Natural killer cell (primary cell): ENCODE results near the gene KCTD12. TPM values are rescaled to one million over a fixed set of nuclear protein-coding genes. Genes with fewer than 3 reads are reported as not detected.

Experiments used
- ATAC-seq, 3 donors: fragments of 150-1000 bp in 2 of 3; fragments of 200-7000 bp in 1 of 3; cut with Tn5 transposase; 1 replicate in 1 of 3; 2 replicates in 2 of 3; pipeline ENCODE4 v1.10.0; 2021; ENCODE audit warnings: mild to moderate bottlenecking in 2 of 3, moderate library complexity in 2 of 3
- DNase-seq, 2 donors: peaks; one replicate each; pipeline versions ENCODE4 v3.0.0 to v3.0.0-alpha.2; 2013 to 2021; ENCODE audit warnings: mixed read lengths in 1 of 2
- H3K27ac ChIP-seq: one replicate; pipeline ENCODE4 v1.5.1; 2013; ENCODE audit warnings: mild to moderate bottlenecking, low read length
- H3K27me3 ChIP-seq: one replicate; pipeline ENCODE4 v1.6.1; 2013; ENCODE audit warnings: low read length; ENCODE audit not compliant: control insufficient read depth, insufficient read depth
- H3K36me3 ChIP-seq: one replicate; pipeline ENCODE4 v1.6.1; 2013; ENCODE audit warnings: low read length; ENCODE audit not compliant: control insufficient read depth, insufficient read depth
- H3K4me1 ChIP-seq: one replicate; pipeline ENCODE4 v1.6.1; 2013; ENCODE audit warnings: low read length; ENCODE audit not compliant: control insufficient read depth, insufficient read depth
- H3K4me3 ChIP-seq: one replicate; pipeline ENCODE4 v1.5.1; 2013; ENCODE audit warnings: low read length
- H3K9me3 ChIP-seq: one replicate; pipeline ENCODE4 v1.6.1; 2013; ENCODE audit warnings: low read length; ENCODE audit not compliant: control insufficient read depth, insufficient read depth
- H3K27ac Mint-ChIP-seq, 2 donors: one replicate each; pipeline ENCODE4 v1.8.0; 2022; ENCODE audit warnings: mild to moderate bottlenecking in 2 of 2, mixed read lengths in 2 of 2, moderate library complexity in 1 of 2
- H3K27me3 Mint-ChIP-seq, 2 donors: one replicate each; pipeline ENCODE4 v1.8.0; 2022; ENCODE audit warnings: low read depth in 2 of 2, mixed read lengths in 2 of 2
- H3K36me3 Mint-ChIP-seq: one replicate; pipeline ENCODE4 v1.8.0; 2022; ENCODE audit warnings: mixed read lengths
- H3K4me1 Mint-ChIP-seq, 2 donors: one replicate each; pipeline ENCODE4 v1.8.0; 2022; ENCODE audit warnings: mixed read lengths in 2 of 2
- H3K4me3 Mint-ChIP-seq: one replicate; pipeline ENCODE4 v1.8.0; 2022; ENCODE audit warnings: mild to moderate bottlenecking, moderate library complexity, mixed read lengths
- H3K9me3 Mint-ChIP-seq, 2 donors: one replicate each; pipeline ENCODE4 v1.8.0; 2022; ENCODE audit warnings: mixed read lengths in 2 of 2
- CTCF ChIP-seq: fragments of 200-600 bp; IDR thresholded peaks from one replicate; pipeline ENCODE4 v1.8.0; 2022; ENCODE audit warnings: antibody characterized with exemption
- WGBS: methylation state at CpG from one replicate; pipeline ENCODE4 v1.1.7; 2013; ENCODE audit warnings: missing lambda C conversion rate; ENCODE audit not compliant: insufficient coverage; 5-methylcytosine and 5-hydroxymethylcytosine counted together
- intact Hi-C: fragments of 100-400 bp; cut with micrococcal nuclease; formaldehyde crosslinking; loops from one replicate; pipeline ENCODE4 v1.14.2; 2022
- total RNA-seq, 4 donors: library from RNA; stranded (reverse); fragments of 120-200 nt in 1 of 4; gene quantifications; one replicate each; pipeline versions ENCODE4 v1.2.3 to v1.2.4, GENCODE V29; 2013 to 2022

KCTD12 gene
- total RNA-seq, 3 donors from 2014 or later (not counting 1 experiment from before 2014, with no cell fraction given) = 2.4 to 6.0 (median 4.8) TPM

GRCh38 chr13:76845865-76846264, 40.3 kb downstream of the KCTD12 start:
- H3K4me3 Mint-ChIP-seq = no peak overlapping the region
- H3K27me3 Mint-ChIP-seq = peaks cover 7 to 10% of the 10 kb centered on the region in 2 donors
- H3K27ac Mint-ChIP-seq = no peak overlapping the region
- WGBS = 55% methylated on average over 2 of the region's 2 CpGs
- H3K4me1 Mint-ChIP-seq = no peaks in the 10 kb centered on the region
- TF ChIP-seq CTCF = no peak
- DNase-seq (no peak), ATAC-seq (no peak)
- H3K27ac ChIP-seq = no peak overlapping the region
- H3K4me3 ChIP-seq = no peak overlapping the region
- no peaks in the 10 kb centered on the region for H3K27me3 ChIP-seq
- no peaks in the 10 kb centered on the region for H3K9me3 ChIP-seq
- no peaks in the 10 kb centered on the region for H3K36me3 Mint-ChIP-seq
- no peaks in the 10 kb centered on the region for H3K36me3 ChIP-seq
- H3K9me3 Mint-ChIP-seq = peaks cover 0 to 2% of the 10 kb centered on the region in 2 donors
- intact Hi-C loops = no loop called here
- no peaks in the 10 kb centered on the region for H3K4me1 ChIP-seq

- Mint-ChIP-seq H3K27ac (no peak overlapping the region), H3K9me3 (peaks cover 0 to 2% of the 10 kb centered on the region in 2 donors), H3K36me3 (no peaks in the 10 kb centered on the region), H3K4me1 (no peaks in the 10 kb centered on the region), H3K27me3 (peaks cover 7 to 15% of the 10 kb centered on the region in 2 donors), H3K4me3 (no peak overlapping the region)
- DNase-seq = no peak
- WGBS = no CpG with 5 or more reads among the region's 3 CpGs
- Histone ChIP-seq H3K27me3 (no peaks in the 10 kb centered on the region), H3K9me3 (no peaks in the 10 kb centered on the region), H3K4me3 (no peak overlapping the region), H3K4me1 (no peaks in the 10 kb centered on the region), H3K36me3 (no peaks in the 10 kb centered on the region), H3K27ac (no peak overlapping the region)
- no peak for ATAC-seq
- intact Hi-C loops = no loop called here
- TF ChIP-seq CTCF = no peak
These were observed 40.8 kb downstream of the KCTD12 start for GRCh38 chr13:76845367-76845766.

- ATAC-seq (no peak), DNase-seq (no peak)
- Mint-ChIP-seq H3K27ac (no peak overlapping the region), H3K4me3 (no peak overlapping the region), H3K4me1 (no peaks in the 10 kb centered on the region), H3K27me3 (peaks cover 14 to 34% of the 10 kb centered on the region in 2 donors), H3K9me3 (peaks cover 0 to 2% of the 10 kb centered on the region in 2 donors), H3K36me3 (no peaks in the 10 kb centered on the region)
- no peaks in the 10 kb centered on the region for H3K27me3 ChIP-seq
- no peak overlapping the region for H3K4me3 ChIP-seq
- H3K9me3 ChIP-seq = no peaks in the 10 kb centered on the region
- H3K36me3 ChIP-seq = no peaks in the 10 kb centered on the region
- no peaks in the 10 kb centered on the region for H3K4me1 ChIP-seq
- intact Hi-C loops = no loop called here
- WGBS = no CpG with 5 or more reads among the region's 1 CpG
- H3K27ac ChIP-seq = no peak overlapping the region
- no peak for TF ChIP-seq CTCF
These were observed 48.4 kb downstream of the KCTD12 start for GRCh38 chr13:76837801-76838200.

- Mint-ChIP-seq H3K4me1 (no peaks in the 10 kb centered on the region), H3K36me3 (no peaks in the 10 kb centered on the region), H3K27ac (no peak overlapping the region), H3K4me3 (no peak overlapping the region), H3K9me3 (no peaks in the 10 kb centered on the region), H3K27me3 (peaks cover 13 to 28% of the 10 kb centered on the region in 2 donors)
- TF ChIP-seq CTCF = no peak
- Histone ChIP-seq H3K27ac (no peak overlapping the region), H3K36me3 (no peaks in the 10 kb centered on the region), H3K27me3 (no peaks in the 10 kb centered on the region), H3K9me3 (no peaks in the 10 kb centered on the region), H3K4me3 (no peak overlapping the region), H3K4me1 (no peaks in the 10 kb centered on the region)
- intact Hi-C loops = no loop called here
- DNase-seq (no peak), ATAC-seq (no peak)
- WGBS = 93% methylated on average over 1 of the region's 1 CpG
These were observed 49.9 kb downstream of the KCTD12 start for GRCh38 chr13:76836311-76836710.
